Measurements from ENCODE around the gene CHKA. TPM values are rescaled to one million over a fixed set of nuclear protein-coding genes. Genes with fewer than 3 reads are reported as not detected.

CHKA gene
- total RNA-seq, 6 experiments from 2014 or later: 6.8 to 9.2 (median 7.8) TPM

DNA sequence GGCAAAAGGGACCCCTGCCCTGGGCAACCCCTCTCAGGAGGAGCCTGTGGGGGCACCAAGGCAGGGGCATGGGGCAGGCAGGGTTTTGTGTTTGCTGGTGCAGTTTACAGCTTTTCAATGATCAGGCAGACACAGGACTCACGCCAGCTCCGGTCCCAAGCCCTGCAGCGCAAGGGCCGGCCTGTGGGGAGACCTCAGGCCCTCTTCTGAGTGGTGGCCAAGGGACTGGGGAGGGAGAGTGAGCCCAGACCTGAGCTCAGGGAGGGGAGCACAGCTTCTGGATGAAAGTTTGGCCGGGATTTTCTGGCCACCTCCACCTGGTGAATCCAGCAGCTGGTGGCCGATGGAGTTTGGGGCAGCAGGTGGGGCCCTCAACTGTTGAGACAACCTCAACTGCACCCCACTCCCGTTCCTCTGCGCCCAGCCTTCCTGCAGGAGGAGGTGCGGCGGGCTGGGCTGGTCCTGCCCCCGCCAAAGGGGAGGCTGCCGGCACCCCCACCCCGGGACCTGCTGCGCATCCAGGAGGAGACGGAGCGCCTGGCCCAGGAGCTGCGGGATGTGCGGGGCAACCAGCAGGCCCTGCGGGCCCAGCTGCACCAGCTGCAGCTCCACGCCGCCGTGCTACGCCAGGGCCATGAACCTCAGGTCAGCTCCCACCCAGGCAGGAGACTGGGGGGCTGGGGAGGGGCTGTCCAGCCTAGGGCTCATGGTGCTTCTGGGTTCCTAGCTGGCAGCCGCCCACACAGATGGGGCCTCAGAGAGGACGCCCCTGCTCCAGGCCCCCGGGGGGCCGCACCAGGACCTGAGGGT, 78.8 kb downstream of the CHKA start:
- Mint-ChIP-seq H3K27me3 (ENCODE audit: insufficient read depth) (peaks cover 3% of the 10 kb centered on the region; the same call in 1 of the 2 replicates), H3K4me3 (no peak overlapping the region), H3K4me1 (ENCODE audit: low read depth) (peaks cover 12% of the 10 kb centered on the region), H3K27ac (peak overlapping the region; percentile 62; the same call in 1 of the 2 replicates), H3K36me3 (ENCODE audit: low read depth) (no peaks in the 10 kb centered on the region), H3K9me3 (no peaks in the 10 kb centered on the region)
- TF ChIP-seq, protein P1, sequence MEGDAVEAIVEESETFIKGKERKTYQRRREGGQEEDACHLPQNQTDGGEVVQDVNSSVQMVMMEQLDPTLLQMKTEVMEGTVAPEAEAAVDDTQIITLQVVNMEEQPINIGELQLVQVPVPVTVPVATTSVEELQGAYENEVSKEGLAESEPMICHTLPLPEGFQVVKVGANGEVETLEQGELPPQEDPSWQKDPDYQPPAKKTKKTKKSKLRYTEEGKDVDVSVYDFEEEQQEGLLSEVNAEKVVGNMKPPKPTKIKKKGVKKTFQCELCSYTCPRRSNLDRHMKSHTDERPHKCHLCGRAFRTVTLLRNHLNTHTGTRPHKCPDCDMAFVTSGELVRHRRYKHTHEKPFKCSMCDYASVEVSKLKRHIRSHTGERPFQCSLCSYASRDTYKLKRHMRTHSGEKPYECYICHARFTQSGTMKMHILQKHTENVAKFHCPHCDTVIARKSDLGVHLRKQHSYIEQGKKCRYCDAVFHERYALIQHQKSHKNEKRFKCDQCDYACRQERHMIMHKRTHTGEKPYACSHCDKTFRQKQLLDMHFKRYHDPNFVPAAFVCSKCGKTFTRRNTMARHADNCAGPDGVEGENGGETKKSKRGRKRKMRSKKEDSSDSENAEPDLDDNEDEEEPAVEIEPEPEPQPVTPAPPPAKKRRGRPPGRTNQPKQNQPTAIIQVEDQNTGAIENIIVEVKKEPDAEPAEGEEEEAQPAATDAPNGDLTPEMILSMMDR (IDR thresholded peaks at IDR 0.05): no peak
- DNase-seq: no peak

DNA sequence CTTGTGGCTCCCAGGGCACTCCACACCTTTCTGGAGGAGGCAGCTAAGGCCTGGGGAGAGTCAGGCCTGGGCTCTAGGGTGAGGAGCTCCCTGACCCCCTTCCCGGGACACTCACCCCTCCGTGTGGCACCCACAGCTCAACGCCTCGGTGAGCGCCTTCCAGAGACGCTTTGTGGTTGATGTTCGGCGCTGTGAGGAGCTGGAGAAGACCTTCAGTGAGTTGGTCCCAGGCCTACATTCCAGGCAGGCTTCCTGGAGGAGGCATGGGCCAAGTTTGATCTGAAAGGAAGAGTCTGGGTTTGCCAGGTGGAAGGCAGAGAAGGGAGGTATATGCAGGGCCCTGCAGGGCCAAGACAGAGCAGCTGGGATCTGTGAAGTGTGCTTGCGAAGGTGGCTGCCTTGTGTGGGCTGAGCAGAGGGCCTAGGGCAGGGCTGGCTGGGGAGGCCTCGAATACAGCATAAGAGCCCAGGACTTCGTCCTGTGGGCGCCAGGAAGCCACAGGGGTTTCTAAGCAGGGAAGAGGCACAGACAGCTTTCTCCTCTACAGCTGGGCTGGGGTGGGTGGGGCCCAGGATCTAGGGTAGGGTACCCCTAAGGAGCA, 79.5 kb downstream of the CHKA start:
- H3K4me3 Mint-ChIP-seq: peak overlapping the region; percentile 47
- no peaks in the 10 kb centered on the region for H3K9me3 Mint-ChIP-seq
- TF ChIP-seq, protein P1 (IDR thresholded peaks at IDR 0.05): no peak
- no peaks in the 10 kb centered on the region for H3K36me3 Mint-ChIP-seq (ENCODE audit: low read depth)
- peak overlapping the region; percentile 69 for H3K27ac Mint-ChIP-seq
- peaks cover 3% of the 10 kb centered on the region; the same call in 1 of the 2 replicates for H3K27me3 Mint-ChIP-seq (ENCODE audit: insufficient read depth)
- H3K4me1 Mint-ChIP-seq (ENCODE audit: low read depth): peaks cover 12% of the 10 kb centered on the region
- no peak for DNase-seq

DNA sequence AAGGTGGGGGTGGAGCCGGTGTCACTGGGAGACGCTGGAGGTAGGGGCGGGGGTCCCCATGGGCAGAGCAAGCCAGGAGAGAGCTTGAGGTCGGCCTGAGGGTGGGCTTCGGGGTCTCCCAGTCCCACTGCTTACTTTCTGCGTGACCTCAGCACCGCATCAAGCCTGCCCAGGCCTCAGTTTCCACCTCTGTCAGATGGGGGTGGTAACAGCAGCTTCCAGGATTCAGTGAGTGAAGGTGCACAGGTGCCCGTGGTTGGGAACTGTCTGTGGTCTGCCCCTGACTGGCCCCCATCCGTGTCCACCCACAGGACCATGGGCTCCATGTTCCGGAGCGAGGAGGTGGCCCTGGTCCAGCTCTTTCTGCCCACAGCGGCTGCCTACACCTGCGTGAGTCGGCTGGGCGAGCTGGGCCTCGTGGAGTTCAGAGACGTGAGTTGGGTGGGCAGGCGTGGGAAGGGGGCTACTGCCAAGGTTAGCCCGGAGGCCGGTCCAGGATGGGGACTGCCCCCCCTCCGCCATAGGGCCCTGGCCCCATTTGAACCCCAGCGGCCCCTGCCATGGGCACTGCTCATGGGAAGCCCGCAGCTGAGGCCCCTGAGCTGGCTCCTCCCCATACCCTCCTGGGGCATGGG, 80.1 kb downstream of the CHKA start:
- peaks cover 12% of the 10 kb centered on the region for H3K4me1 Mint-ChIP-seq (ENCODE audit: low read depth)
- DNase-seq: no peak

DNA sequence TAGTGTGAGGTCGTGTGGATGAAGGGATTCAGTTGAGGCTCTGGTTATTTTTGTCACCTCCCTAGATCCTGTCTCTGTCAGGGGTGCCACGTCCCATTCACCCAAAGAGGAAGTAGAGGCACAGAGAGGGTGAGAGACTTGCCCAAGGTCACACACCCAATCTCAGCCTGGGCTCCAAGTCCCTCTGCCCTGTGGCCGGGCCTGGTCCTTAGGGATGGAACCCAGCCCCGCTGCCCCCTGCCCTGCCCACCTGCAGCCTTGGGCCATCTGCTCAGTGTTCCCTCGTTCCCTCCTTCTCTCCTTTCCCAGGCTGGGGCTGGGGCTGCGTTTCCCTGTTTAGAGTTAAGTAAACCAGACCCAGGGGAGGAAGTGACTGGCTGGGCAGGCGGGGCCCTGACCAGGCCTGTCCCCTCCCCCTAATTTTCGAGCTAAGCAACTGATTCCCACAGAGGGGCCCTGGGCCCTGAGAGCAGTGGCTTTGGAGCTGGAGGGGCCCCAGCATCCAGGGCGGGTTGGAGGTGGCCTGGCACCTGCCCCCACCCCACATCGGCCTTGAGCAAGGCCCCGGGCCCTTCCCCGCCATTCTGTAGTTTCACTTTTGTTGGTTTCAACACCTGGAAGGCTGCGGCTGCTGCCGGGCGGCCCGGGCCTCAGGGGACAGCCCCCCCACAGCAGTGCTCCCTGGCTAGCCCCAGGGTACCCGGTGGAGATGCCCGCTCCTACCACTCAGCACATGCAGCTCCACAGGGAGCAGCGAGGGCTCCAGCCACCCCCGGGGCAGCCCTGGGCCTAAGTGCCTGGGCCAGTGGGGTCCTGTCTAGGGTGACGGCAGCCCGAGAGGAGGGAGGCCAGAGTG, 80.9 kb downstream of the CHKA start:
- no peaks in the 10 kb centered on the region for H3K9me3 Mint-ChIP-seq
- TF ChIP-seq, protein P1 (IDR thresholded peaks at IDR 0.05): no peak
- DNase-seq: peak; percentile 42
- peak overlapping the region; percentile 90 for H3K4me3 Mint-ChIP-seq
- no peaks in the 10 kb centered on the region for H3K36me3 Mint-ChIP-seq (ENCODE audit: low read depth)
- H3K27ac Mint-ChIP-seq: peak overlapping the region; percentile 91
- H3K27me3 Mint-ChIP-seq (ENCODE audit: insufficient read depth): peaks cover 3% of the 10 kb centered on the region; the same call in 1 of the 2 replicates
- H3K4me1 Mint-ChIP-seq (ENCODE audit: low read depth): peaks cover 12% of the 10 kb centered on the region

More for the DNA sequence above, 80.1 kb downstream of the CHKA start:
- Mint-ChIP-seq H3K27ac (peak overlapping the region; percentile 91), H3K9me3 (no peaks in the 10 kb centered on the region), H3K4me3 (peak overlapping the region; percentile 90), H3K36me3 (ENCODE audit: low read depth) (no peaks in the 10 kb centered on the region), H3K27me3 (ENCODE audit: insufficient read depth) (peaks cover 3% of the 10 kb centered on the region; the same call in 1 of the 2 replicates)
- TF ChIP-seq, protein P1 (IDR thresholded peaks at IDR 0.05): no peak

DNA sequence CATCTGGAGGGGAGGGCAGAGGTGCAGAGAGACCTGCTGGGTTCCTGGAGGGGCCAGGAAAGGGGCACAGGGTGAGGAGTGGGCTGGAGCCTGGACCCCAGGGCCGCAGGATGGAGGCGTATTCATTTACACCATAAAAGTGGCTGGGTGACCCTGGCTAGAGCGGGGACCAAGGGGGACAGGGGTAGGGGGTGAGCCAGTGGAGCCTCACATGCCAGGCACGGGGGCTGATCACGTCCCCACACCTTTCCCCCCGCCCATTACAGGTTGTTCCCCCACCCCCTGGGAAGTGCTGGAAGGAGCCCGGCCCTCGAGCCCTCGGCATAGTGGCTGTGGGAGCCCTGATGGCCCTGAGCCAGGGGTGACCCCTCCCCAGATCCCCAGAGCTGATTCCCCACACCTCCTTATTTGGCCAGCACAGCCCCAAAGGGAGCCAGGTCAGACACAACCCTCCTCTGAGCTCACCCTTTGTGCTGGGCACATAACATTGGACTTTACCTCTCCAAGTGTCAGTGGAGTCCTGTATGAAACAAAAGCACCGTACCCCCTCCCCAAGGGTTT, 81.6 kb downstream of the CHKA start:
- DNase-seq: no peak
- Mint-ChIP-seq H3K27me3 (ENCODE audit: insufficient read depth) (peaks cover 3% of the 10 kb centered on the region; the same call in 1 of the 2 replicates), H3K4me3 (peak overlapping the region; percentile 90), H3K9me3 (no peaks in the 10 kb centered on the region), H3K36me3 (ENCODE audit: low read depth) (no peaks in the 10 kb centered on the region), H3K27ac (peak overlapping the region; percentile 91), H3K4me1 (ENCODE audit: low read depth) (peaks cover 12% of the 10 kb centered on the region)
- TF ChIP-seq, protein P1 (IDR thresholded peaks at IDR 0.05): no peak

All from HFFc6 (cell line).